NB4 (cell line): Measurements from ENCODE around the gene FOXP2.

Experiments used
- CTCF ChIP-seq: IDR thresholded peaks from one replicate; pipeline ENCODE4 v1.5.1; 2012; ENCODE audit warnings: low read depth, low read length
- POLR2A ChIP-seq: IDR thresholded peaks from 2 replicates; pipeline ENCODE4 v1.6.1; 2011; ENCODE audit warnings: mild to moderate bottlenecking; ENCODE audit not compliant: insufficient read length; ENCODE audit errors: extremely low read depth

GRCh38 chr7:114459574-114459973 is 45.0 kb downstream of the FOXP2 start:
- TF ChIP-seq POLR2A (no peak), CTCF (no peak)
